ENCODE data around the gene TAOK1.
"Not testable (repeated sequence)": the region's sequence is repeated elsewhere in the genome, so short reads cannot be mapped to it uniquely, and the experiment has no call there.

The TAOK1 gene

GRCh38 chr17:29449865-29450671 lies 59.9 kb downstream of the TAOK1 start:
- DNase-seq, result no peak

DNA sequence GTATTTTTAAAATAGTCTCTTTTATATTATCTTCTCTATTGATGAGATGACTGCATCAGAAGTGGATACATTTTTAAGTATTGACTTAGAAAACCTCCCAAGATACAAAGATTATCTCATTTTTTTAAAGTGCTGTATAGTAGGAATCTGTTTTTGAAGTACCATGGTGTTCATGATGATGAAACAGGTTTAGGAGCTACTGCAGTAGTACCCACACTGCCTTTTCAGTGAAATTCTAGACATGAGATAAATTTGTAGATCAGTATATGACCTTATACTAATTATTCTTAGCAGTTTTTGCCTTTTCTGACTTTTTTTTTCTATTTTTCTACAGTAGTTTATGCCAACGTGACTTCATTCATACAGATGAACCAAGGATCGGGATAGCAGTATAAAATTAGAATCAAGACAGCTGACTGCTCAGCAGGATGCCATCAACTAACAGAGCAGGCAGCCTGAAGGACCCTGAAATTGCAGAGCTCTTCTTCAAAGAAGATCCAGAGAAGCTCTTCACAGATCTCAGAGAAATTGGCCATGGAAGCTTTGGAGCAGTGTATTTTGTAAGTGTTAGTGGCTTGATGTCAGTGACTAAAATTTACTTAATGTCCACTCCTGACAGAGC lies 61.1 kb downstream of the TAOK1 start:
- no peak for DNase-seq

DNA sequence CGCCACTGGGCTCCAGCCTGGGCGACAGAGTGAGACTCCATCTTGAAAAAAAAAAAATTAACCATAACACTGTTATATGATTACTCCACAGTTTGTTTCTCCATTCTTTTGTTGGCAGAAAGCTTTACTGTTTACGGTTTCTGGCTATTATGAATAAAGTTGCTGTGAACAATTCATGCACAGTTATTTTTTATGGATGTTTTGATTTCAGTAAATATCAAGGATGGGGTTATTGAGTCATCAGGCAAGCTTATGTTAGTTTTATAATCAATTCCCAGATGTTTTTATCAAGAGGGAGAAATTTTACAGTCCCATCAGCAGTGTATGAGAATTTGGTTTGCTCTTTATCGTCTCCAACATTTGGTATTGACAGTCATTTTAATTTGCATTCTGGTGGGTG lies 67.9 kb downstream of the TAOK1 start:
- DNase-seq, result no peak

DNA sequence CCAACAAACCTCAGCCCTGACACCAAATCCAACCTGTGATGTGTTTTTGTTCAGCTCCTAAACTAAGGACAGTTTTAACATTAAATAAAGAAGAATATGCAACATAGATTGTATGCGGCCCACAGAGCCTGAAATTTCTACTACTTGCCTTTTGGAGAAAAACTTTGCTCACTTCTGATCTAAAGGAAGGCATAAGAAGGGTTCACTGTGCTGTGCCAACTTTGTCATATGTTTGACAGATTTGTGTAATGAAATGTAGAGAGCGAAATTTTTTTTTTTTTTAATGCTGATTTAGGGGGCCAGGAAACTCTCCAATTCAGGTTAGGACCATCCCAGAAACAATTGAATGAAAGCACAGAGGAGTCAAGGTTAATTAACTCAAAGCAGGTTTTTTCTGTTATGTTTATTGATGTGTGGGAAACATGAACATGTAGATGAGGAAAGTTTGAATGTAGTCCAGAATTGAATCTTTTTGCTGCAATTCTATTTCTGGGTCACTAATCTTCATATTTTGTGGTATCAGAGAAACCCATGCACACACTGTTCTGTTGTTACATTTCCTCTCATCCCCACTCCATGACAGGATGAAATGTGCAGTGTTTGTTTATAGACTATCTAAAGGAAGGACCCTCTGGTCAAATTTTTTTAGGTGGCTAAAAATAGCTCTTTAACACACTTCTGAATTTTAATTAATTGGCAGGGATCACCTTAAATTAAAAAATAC lies 71.5 kb downstream of the TAOK1 start:
- no peak for DNase-seq

DNA sequence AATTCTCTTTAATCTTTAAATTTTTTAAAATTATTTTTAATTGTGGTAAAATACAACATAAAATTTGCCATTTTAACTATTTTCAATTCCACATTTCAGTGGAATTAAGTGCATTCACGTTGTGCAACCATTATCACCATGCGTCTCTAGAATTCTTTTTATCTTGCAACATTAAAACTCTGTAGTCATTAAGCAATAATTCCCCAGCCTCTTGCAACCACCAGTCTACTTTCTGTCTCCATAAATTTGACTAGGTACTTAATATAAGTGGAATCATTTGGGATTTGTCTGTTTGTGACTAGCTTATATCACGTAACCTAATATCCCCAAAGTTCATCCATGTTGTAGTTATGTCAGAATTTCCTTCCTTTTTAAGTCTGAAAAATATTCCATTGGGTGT lies 79.1 kb downstream of the TAOK1 start:
- DNase-seq, result no peak

GRCh38 chr17:29473437-29473836 lies 83.3 kb downstream of the TAOK1 start:
- not testable (repeated sequence) for DNase-seq

DNA sequence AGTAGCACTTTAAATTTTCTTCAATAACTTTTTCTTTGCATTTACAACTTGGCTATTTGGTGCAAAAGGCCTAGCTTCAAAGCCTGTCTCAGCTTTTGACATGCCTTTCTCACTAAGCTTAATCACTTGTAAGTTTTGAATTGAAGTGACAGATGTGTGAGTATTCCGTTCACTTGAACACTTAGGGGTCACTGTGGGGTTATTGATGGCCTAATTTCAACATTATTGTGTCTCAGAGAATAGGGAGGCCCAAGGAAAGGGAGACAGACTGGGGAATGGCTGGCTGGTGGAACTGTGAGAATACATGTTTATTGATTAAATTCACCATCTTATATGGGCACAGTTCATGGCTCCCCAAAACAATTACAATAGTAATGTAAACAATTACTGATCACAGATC lies 84.1 kb downstream of the TAOK1 start:
- DNase-seq, result no peak

- no peak for DNase-seq
Observed at GRCh38 chr17:29475891-29476290, 85.7 kb downstream of the TAOK1 start.

GRCh38 chr17:29480249-29480928 lies 90.2 kb downstream of the TAOK1 start:
- DNase-seq, result not testable (repeated sequence)

DNA sequence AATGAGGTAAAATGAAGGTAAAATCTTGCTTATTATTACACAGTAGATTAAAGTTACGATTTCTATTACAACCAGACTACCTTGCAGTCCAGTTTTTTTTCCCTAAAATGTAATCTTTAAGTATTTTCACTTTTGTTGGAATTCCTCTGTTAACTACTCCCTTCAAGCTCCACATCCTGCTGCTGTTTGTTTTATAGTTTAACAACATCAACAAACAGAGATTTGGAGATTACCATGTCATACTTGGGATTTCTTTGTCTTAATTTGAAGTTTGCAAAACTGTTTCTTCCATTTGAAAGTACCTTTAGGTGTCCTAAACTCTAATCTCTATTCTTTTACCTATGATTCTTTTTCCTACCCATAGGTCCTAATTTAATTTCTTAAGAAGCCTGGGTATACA lies 93.3 kb downstream of the TAOK1 start:
- no peak for DNase-seq

GRCh38 chr17:29495011-29495410 lies 104.8 kb downstream of the TAOK1 start:
- DNase-seq, result no peak

- no peak for DNase-seq
Observed at GRCh38 chr17:29504711-29505110, 114.5 kb downstream of the TAOK1 start.

GRCh38 chr17:29505836-29506235 lies 115.7 kb downstream of the TAOK1 start:
- no peak for DNase-seq

GRCh38 chr17:29510953-29511352 lies 120.8 kb downstream of the TAOK1 start:
- DNase-seq, result no peak

DNA sequence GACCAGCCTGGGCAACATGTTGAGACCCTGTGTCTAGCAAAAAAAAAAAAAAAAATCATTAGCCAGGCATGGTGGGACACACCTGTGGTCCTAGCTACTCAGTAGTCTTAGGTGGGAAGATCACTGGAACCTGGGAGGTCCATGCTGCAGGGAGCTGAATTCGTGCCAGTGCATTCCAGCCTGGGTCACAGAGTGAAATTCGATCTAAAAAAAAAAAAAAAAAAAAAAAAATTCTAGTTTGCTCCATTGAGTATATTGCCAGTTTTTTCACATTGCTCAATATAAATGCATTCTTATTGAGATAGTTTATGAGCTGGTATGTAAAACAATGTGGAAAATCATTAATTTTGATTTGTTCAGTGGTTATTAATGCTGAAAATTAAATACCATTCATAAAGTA lies 124.6 kb downstream of the TAOK1 start:
- DNase-seq, result no peak

DNA sequence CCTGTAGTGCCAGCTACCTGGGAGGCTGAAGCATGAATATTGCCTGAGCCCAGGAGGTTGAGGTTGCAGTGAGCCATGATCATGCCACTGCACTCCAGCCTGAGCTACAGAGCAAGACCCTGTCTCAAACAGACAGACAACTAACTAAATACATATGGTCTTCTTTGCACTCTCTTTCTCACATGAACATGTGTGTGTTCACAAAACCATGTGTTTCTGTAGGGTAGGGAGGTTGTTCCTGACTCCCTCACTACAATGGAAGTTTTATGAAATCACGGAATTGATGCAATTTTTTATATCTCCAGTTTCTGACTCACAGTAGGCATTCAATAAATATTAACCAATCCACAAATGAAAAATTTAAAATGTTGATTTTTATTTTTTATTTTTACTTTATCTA lies 128.2 kb downstream of the TAOK1 start:
- DNase-seq, result no peak

- DNase-seq, result no peak
Observed at GRCh38 chr17:29524692-29525091, 134.5 kb downstream of the TAOK1 start.

GRCh38 chr17:29526322-29526721 lies 136.2 kb downstream of the TAOK1 start:
- DNase-seq, result no peak

GRCh38 chr17:29533976-29534375 lies 143.8 kb downstream of the TAOK1 start:
- DNase-seq, result no peak

GRCh38 chr17:29544066-29544465 lies 153.9 kb downstream of the TAOK1 start:
- no peak for DNase-seq

- no peak for DNase-seq
Observed at GRCh38 chr17:29546085-29546484, 155.9 kb downstream of the TAOK1 start.

- DNase-seq, result no peak
Observed at GRCh38 chr17:29546830-29547229, 156.7 kb downstream of the TAOK1 start.

GRCh38 chr17:29549177-29549923 lies 159.2 kb downstream of the TAOK1 start:
- DNase-seq, result no peak

All from NCI-H187 treated with DMSO at 0.1 percent for 48 hours (cell line).